ENCODE measurements around the gene KCND1. TPM values are rescaled to one million over a fixed set of nuclear protein-coding genes. Genes with fewer than 3 reads are reported as not detected.

KCND1 gene
- total and polyA plus RNA-seq, 10 of the 15 experiments (the other 5 are each of a cell fraction or from before 2014, with no cell fraction given): 0.02 to 1.0 (median 0.39) TPM

- TF ChIP-seq FOS (IDR thresholded peaks at IDR 0.05; ENCODE audit: borderline replicate concordance, extremely low read depth, insufficient read length): no peak
- TF ChIP-seq ZNF384 (IDR thresholded peaks at IDR 0.05; ENCODE audit: borderline replicate concordance, low read depth, low read length): peak; percentile 92
- peak overlapping the region; percentile 75 for H3K4me3 ChIP-seq
- H2AFZ ChIP-seq (ENCODE audit: control insufficient read depth, low read depth, low read length): peak overlapping the region; percentile 24; the same call in 1 of the 2 replicates
- no peaks in the 10 kb centered on the region for H4K20me1 ChIP-seq (ENCODE audit: control insufficient read depth, insufficient read depth)
- H3K9ac ChIP-seq (ENCODE audit: control insufficient read depth, insufficient read depth, low read length): peak overlapping the region; percentile 72
- H3K4me2 ChIP-seq (ENCODE audit: control insufficient read depth, insufficient read depth): peak overlapping the region; percentile 73
- H3K9me3 ChIP-seq (replicated peaks; ENCODE audit: control insufficient read depth, insufficient read depth, low read length): no peaks in the 10 kb centered on the region; the same call in 2 of the 3 replicates
- no TSS peak for BruUV-seq (replicated peaks)
- no peaks in the 10 kb centered on the region for H3K27me3 ChIP-seq (replicated peaks in 1 of 2; ENCODE audit: control insufficient read depth in 2 of 2, insufficient read depth in 2 of 2, low read length in 1 of 2)
- WGBS (ENCODE audit: insufficient coverage, insufficient replicate concordance, low lambda C conversion rate, missing lambda C conversion rate): 44% methylated on average over 18 of the region's 21 CpGs
- ChIA-PET SMC1A (ENCODE audit: uncharacterized antibody, unreplicated experiment) (interaction anchor here (1.0 to 2.8 kb wide), 2 partner anchors 22 to 44 kb away, joined by 3 to 7 read pairs; partner anchors contain the start of gene GRIPAP1), RAD21 (ENCODE audit: unreplicated experiment) (interaction anchor here (0.8 to 2.5 kb wide), 6 partner anchors 10 to 274 kb away, joined by 3 to 13 read pairs (median 4); partner anchors contain the start of genes GRIPAP1 and TFE3), CTCF (interaction anchor here (0.9 to 1.7 kb wide), 4 partner anchors 12 to 85 kb away, joined by 4 to 7 read pairs (median 5); partner anchors contain the start of gene TFE3), POLR2A (interaction anchor here (0.6 to 2.2 kb wide), 12 partner anchors 16 to 1308 kb away, joined by 4 to 23 read pairs (median 8); partner anchors contain the start of genes ELK1, GRIPAP1, HDAC6 and PQBP1)
- peaks cover 31% of the 10 kb centered on the region for H3K79me2 ChIP-seq (ENCODE audit: control insufficient read depth, insufficient read depth, low read length)
- ATAC-seq: no peak
- FAIRE-seq: no peak
- H3K36me3 ChIP-seq (ENCODE audit: control insufficient read depth in 2 of 2, insufficient read depth in 2 of 2, low read length in 1 of 2): no peaks in the 10 kb centered on the region
- DNase-seq (ENCODE audit: low read depth, low spot score): no peak
- peak overlapping the region; percentile 70 for H3K27ac ChIP-seq (ENCODE audit: control insufficient read depth, insufficient read depth)
- intact Hi-C loops (cut with micrococcal nuclease; ENCODE audit: unreplicated experiment): loop anchor here (1.0 to 5.0 kb wide), 4 partner anchors 41 to 156 kb away; partner anchors contain the start of genes GRIPAP1, HDAC6, PIM2 and TFE3
- in situ Hi-C loops (cut with MboI): no loop called here
- H3K4me1 ChIP-seq (ENCODE audit: control insufficient read depth, insufficient read depth, low read length): peaks cover 11% of the 10 kb centered on the region
Observed at GRCh38 chrX:48958635-48959094, 13.0 kb downstream of the KCND1 start.

DNA sequence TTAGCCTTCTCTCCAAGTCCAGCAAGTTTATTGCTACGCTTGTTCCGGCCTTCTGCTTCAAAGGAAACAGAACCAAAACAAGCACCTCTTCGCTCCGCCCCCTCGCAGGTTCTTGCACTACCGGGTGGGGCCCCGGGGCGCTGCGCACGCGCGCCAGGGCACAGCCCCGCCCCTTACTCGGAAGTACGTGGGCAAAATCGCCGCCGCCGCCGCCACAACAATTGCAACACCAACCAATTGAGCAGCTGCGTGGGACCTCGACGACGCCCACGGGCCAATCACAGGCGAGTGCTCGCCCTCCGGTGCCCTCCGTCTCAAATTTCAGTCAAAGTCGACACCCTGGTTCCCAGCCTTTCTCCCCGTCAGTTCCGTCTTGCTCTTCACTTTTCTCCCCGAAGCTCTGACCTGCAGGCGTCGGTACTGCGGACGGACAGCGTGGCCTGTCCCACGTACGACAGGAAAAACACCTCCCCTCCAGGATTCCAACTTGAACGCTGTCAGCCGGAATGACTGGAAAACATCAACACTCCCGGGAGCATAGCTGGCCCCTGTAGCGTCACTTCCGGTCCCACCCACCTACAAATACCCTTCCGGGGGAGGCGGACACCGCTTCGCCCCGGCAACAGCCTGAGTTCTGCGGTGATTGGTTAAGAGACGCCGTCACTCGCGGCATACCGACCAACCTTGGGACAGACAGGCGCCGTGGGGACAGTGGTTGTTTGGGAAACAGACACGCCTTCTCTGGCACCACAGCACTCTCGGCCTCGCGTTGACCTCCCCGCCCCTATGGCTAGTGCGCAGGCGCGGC is 13.6 kb downstream of the KCND1 start:
- DNase-seq (ENCODE audit: low read depth, low spot score) (peak; percentile 87), FAIRE-seq (peak; percentile 90), ATAC-seq (peak; percentile 93)
- H3K79me2 ChIP-seq (ENCODE audit: control insufficient read depth, insufficient read depth, low read length): peaks cover 36% of the 10 kb centered on the region
- intact Hi-C loops (cut with micrococcal nuclease; ENCODE audit: unreplicated experiment): loop anchor here (1.0 to 5.0 kb wide), 4 partner anchors 41 to 156 kb away; partner anchors contain the start of genes GRIPAP1, HDAC6, PIM2 and TFE3
- BruUV-seq (replicated peaks): TSS peak; percentile 85
- peaks cover 7% of the 10 kb centered on the region for H3K4me1 ChIP-seq (ENCODE audit: control insufficient read depth, insufficient read depth, low read length)
- ChIA-PET POLR2A (interaction anchor here (0.5 to 2.2 kb wide), 15 partner anchors 14 to 1308 kb away, joined by 3 to 23 read pairs (median 7); partner anchors contain the start of genes ELK1, GRIPAP1, HDAC6 and KCND1), SMC1A (ENCODE audit: uncharacterized antibody, unreplicated experiment) (interaction anchor here (2.8 kb wide), 1 partner anchor 21 kb away, joined by 7 read pairs; no protein-coding TSS in a partner anchor), RAD21 (ENCODE audit: unreplicated experiment) (interaction anchor here (0.7 to 2.5 kb wide), 8 partner anchors 16 to 273 kb away, joined by 3 to 13 read pairs (median 4); partner anchors contain the start of genes GRIPAP1, HDAC6 and TFE3), CTCF (interaction anchor here (0.7 to 1.7 kb wide), 5 partner anchors 12 to 86 kb away, joined by 3 to 7 read pairs (median 5); partner anchors contain the start of genes GRIPAP1 and TFE3)
- H3K27me3 ChIP-seq (replicated peaks in 1 of 2; ENCODE audit: control insufficient read depth in 2 of 2, insufficient read depth in 2 of 2, low read length in 1 of 2): no peaks in the 10 kb centered on the region
- H3K27ac ChIP-seq (ENCODE audit: control insufficient read depth, insufficient read depth): peak overlapping the region; percentile 92
- H3K9ac ChIP-seq (ENCODE audit: control insufficient read depth, insufficient read depth, low read length): peak overlapping the region; percentile 82
- peak overlapping the region; percentile 79; the same call in 1 of the 2 replicates for H3K4me3 ChIP-seq
- 32% methylated on average over 64 of the region's 66 CpGs for WGBS (ENCODE audit: insufficient coverage, insufficient replicate concordance, low lambda C conversion rate, missing lambda C conversion rate)
- in situ Hi-C loops (cut with MboI): no loop called here
- no peaks in the 10 kb centered on the region for H3K36me3 ChIP-seq (ENCODE audit: control insufficient read depth in 2 of 2, insufficient read depth in 2 of 2, low read length in 1 of 2)
- H4K20me1 ChIP-seq (ENCODE audit: control insufficient read depth, insufficient read depth): no peaks in the 10 kb centered on the region
- peak overlapping the region; percentile 51 for H2AFZ ChIP-seq (ENCODE audit: control insufficient read depth, low read depth, low read length)
- H3K9me3 ChIP-seq (replicated peaks; ENCODE audit: control insufficient read depth, insufficient read depth, low read length): no peaks in the 10 kb centered on the region; the same call in 2 of the 3 replicates
- no peak overlapping the region for H3K4me2 ChIP-seq (ENCODE audit: control insufficient read depth, insufficient read depth)
- no peak for TF ChIP-seq CBX3 (IDR thresholded peaks at IDR 0.05; ENCODE audit: borderline replicate concordance, low read depth)
- no peak; the same call in 1 of the 2 replicates for TF ChIP-seq LARP7 (IDR thresholded peaks at IDR 0.05)
- no peak for TF ChIP-seq SUPT20H (IDR thresholded peaks at IDR 0.05; ENCODE audit: borderline replicate concordance, control insufficient read depth, low read depth, low read length)
- TF ChIP-seq FOXM1 (IDR thresholded peaks at IDR 0.05; ENCODE audit: low read depth, low read length): no peak
- no peak for TF ChIP-seq EED (IDR thresholded peaks at IDR 0.05; ENCODE audit: low read depth)
- TF ChIP-seq TBL1XR1 (IDR thresholded peaks at IDR 0.05; ENCODE audit: low read depth, low read length): no peak
- TF ChIP-seq TARDBP (IDR thresholded peaks at IDR 0.05; ENCODE audit: borderline replicate concordance): no peak
- no peak for TF ChIP-seq WRNIP1 (IDR thresholded peaks at IDR 0.05; ENCODE audit: borderline replicate concordance, low read depth, low read length)
- TF ChIP-seq SMAD1 (IDR thresholded peaks at IDR 0.05; ENCODE audit: low read depth, partially characterized antibody): peak; percentile 72
- TF ChIP-seq ETV6 (conservative IDR thresholded peaks at IDR 0.05 in 1 of 2, IDR thresholded peaks at IDR 0.05 in 1 of 2; ENCODE audit: borderline replicate concordance in 1 of 2, low read depth in 1 of 2): no peak
- no peak for TF ChIP-seq ASH2L (IDR thresholded peaks at IDR 0.05; ENCODE audit: borderline replicate concordance, low read depth)
- peak; percentile 40; the same call in 1 of the 2 replicates for TF ChIP-seq MXI1 (IDR thresholded peaks at IDR 0.05; ENCODE audit: low read depth, low read length)
- TF ChIP-seq NR2C1 (IDR thresholded peaks at IDR 0.05): peak; percentile 88

Data from GM12878 (cell line).